Cardiac muscle cell (in vitro differentiated cells and primary cell): ENCODE measurements around the gene MBTPS2. TPM values are rescaled to one million over a fixed set of nuclear protein-coding genes. Genes with fewer than 3 reads are reported as not detected.
A peak's percentile ranks its signal among the peaks of the same experiment; 100 is the strongest.
"Not testable (repeated sequence)": the region's sequence is repeated elsewhere in the genome, so short reads cannot be mapped to it uniquely, and the experiment has no call there.

Source experiments
- DNase-seq, 2 donors: peaks; one replicate each; pipeline versions ENCODE4 v3.0.0 to v3.0.0-alpha.2; 2010 to 2017; ENCODE audit warnings: low read depth in 1 of 2, low spot score in 1 of 2
- H3K27ac ChIP-seq: fragments of 200-600 bp; sonication (generic); 2 replicates; pipeline ENCODE4 v1.5.1; 2016
- H3K27me3 ChIP-seq: fragments of 200-600 bp; sonication (generic); 2 replicates; pipeline ENCODE4 v1.6.0; 2016; ENCODE audit warnings: control low read depth
- H3K36me3 ChIP-seq: fragments of 200-600 bp; sonication (generic); 2 replicates; pipeline ENCODE4 v1.5.1; 2016; ENCODE audit warnings: control low read depth
- H3K4me1 ChIP-seq: fragments of 200-600 bp; sonication (generic); 2 replicates; pipeline ENCODE4 v1.8.1; 2017; ENCODE audit warnings: low read depth, mild to moderate bottlenecking, mixed run types
- H3K4me3 ChIP-seq: fragments of 200-600 bp; sonication (generic); 2 replicates; pipeline ENCODE4 v1.5.1; 2016; ENCODE audit warnings: mild to moderate bottlenecking
- H3K9me3 ChIP-seq: fragments of 200-600 bp; sonication (generic); 2 replicates; pipeline ENCODE4 v1.5.1; 2017; ENCODE audit warnings: low read depth, mild to moderate bottlenecking, control low read depth
- polyA plus RNA-seq: library from polyadenylated mRNA; unstranded; fragments of >200 nt; fragmentation: Nextera tagmentation; extraction: Ambion mirVana; gene quantifications from 2 replicates; pipeline ENCODE4 v1.2.1, GENCODE V29; 2016
- total RNA-seq: library from RNA; depleted of rRNA; stranded (reverse); fragments of >200 nt; gene quantifications from 2 replicates; pipeline ENCODE4 v1.2.3, GENCODE V29; 2016
- TF ChIP-seq, protein P1 (sequence below): IDR thresholded peaks from 2 replicates; pipeline ENCODE4 v1.5.1; 2012; ENCODE audit warnings: low read depth, mild to moderate bottlenecking, low read length

Gene MBTPS2
- total and polyA plus RNA-seq, 2 experiments from 2014 or later: 9.1 to 20.5 TPM

GRCh38 chrX:21856504-21856903, 17.1 kb downstream of the MBTPS2 start:
- Histone ChIP-seq H3K4me1 (peaks cover 8% of the 10 kb centered on the region), H3K27me3 (no peaks in the 10 kb centered on the region), H3K36me3 (no peaks in the 10 kb centered on the region), H3K27ac (no peak overlapping the region), H3K4me3 (no peak overlapping the region), H3K9me3 (no peaks in the 10 kb centered on the region)
- TF ChIP-seq, protein P1, sequence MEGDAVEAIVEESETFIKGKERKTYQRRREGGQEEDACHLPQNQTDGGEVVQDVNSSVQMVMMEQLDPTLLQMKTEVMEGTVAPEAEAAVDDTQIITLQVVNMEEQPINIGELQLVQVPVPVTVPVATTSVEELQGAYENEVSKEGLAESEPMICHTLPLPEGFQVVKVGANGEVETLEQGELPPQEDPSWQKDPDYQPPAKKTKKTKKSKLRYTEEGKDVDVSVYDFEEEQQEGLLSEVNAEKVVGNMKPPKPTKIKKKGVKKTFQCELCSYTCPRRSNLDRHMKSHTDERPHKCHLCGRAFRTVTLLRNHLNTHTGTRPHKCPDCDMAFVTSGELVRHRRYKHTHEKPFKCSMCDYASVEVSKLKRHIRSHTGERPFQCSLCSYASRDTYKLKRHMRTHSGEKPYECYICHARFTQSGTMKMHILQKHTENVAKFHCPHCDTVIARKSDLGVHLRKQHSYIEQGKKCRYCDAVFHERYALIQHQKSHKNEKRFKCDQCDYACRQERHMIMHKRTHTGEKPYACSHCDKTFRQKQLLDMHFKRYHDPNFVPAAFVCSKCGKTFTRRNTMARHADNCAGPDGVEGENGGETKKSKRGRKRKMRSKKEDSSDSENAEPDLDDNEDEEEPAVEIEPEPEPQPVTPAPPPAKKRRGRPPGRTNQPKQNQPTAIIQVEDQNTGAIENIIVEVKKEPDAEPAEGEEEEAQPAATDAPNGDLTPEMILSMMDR: no peak
- DNase-seq: no peak

- H3K4me1 ChIP-seq: peaks cover 8% of the 10 kb centered on the region
- H3K9me3 ChIP-seq: no peaks in the 10 kb centered on the region
- H3K4me3 ChIP-seq: no peak overlapping the region
- H3K36me3 ChIP-seq: no peaks in the 10 kb centered on the region
- peak in 1 of 2 donors; percentile 22 for DNase-seq
- H3K27ac ChIP-seq: no peak overlapping the region
- TF ChIP-seq, protein P1: no peak
- no peaks in the 10 kb centered on the region for H3K27me3 ChIP-seq
Observed at GRCh38 chrX:21863241-21863640, 23.8 kb downstream of the MBTPS2 start.

- no peak for DNase-seq
- H3K36me3 ChIP-seq: no peaks in the 10 kb centered on the region
- peaks cover 4% of the 10 kb centered on the region for H3K4me1 ChIP-seq
- TF ChIP-seq, protein P1: no peak
- no peak overlapping the region for H3K27ac ChIP-seq
- no peaks in the 10 kb centered on the region for H3K27me3 ChIP-seq
- no peak overlapping the region for H3K4me3 ChIP-seq
- no peaks in the 10 kb centered on the region for H3K9me3 ChIP-seq
Observed at GRCh38 chrX:21865436-21865835, 26.0 kb downstream of the MBTPS2 start.

- H3K9me3 ChIP-seq: no peaks in the 10 kb centered on the region
- no peaks in the 10 kb centered on the region for H3K27me3 ChIP-seq
- H3K4me3 ChIP-seq: no peak overlapping the region
- TF ChIP-seq, protein P1: no peak
- no peak overlapping the region for H3K27ac ChIP-seq
- peak in 1 of 2 donors; percentile 1 for DNase-seq
- H3K36me3 ChIP-seq: no peaks in the 10 kb centered on the region
- peaks cover 7% of the 10 kb centered on the region for H3K4me1 ChIP-seq
Observed at GRCh38 chrX:21870494-21870893, 31.1 kb downstream of the MBTPS2 start.

- TF ChIP-seq, protein P1: no peak
- Histone ChIP-seq H3K4me1 (peaks cover 7% of the 10 kb centered on the region), H3K36me3 (no peaks in the 10 kb centered on the region), H3K27me3 (no peaks in the 10 kb centered on the region), H3K9me3 (no peaks in the 10 kb centered on the region), H3K27ac (peak overlapping the region; percentile 49), H3K4me3 (no peak overlapping the region)
- peak in 1 of 2 donors; percentile 25 for DNase-seq
Observed at GRCh38 chrX:21873063-21873775, 33.8 kb downstream of the MBTPS2 start.

- not testable (repeated sequence) for H3K4me3 ChIP-seq, H3K9me3 ChIP-seq, DNase-seq, H3K27me3 ChIP-seq, H3K36me3 ChIP-seq, H3K4me1 ChIP-seq, H3K27ac ChIP-seq
Observed at GRCh38 chrX:21874182-21874581, 34.8 kb downstream of the MBTPS2 start.
